Dermis microvascular lymphatic vessel endothelial cell (primary cell): ENCODE results near the gene SHTN1. TPM values are rescaled to one million over a fixed set of nuclear protein-coding genes. Genes with fewer than 3 reads are reported as not detected.
A peak's percentile ranks its signal among the peaks of the same experiment; 100 is the strongest.

ENCODE experiments used
- DNase-seq, 2 donors: peaks; one replicate each; pipeline versions ENCODE4 v3.0.0 to v3.0.0-alpha.2; 2010; ENCODE audit warnings: low read depth in 2 of 2
- total RNA-seq: library from RNA; depleted of rRNA; stranded (reverse); fragments of >200 nt; gene quantifications from 2 replicates; pipeline ENCODE4 v1.2.1, GENCODE V29; 2014

Gene SHTN1, protein sequence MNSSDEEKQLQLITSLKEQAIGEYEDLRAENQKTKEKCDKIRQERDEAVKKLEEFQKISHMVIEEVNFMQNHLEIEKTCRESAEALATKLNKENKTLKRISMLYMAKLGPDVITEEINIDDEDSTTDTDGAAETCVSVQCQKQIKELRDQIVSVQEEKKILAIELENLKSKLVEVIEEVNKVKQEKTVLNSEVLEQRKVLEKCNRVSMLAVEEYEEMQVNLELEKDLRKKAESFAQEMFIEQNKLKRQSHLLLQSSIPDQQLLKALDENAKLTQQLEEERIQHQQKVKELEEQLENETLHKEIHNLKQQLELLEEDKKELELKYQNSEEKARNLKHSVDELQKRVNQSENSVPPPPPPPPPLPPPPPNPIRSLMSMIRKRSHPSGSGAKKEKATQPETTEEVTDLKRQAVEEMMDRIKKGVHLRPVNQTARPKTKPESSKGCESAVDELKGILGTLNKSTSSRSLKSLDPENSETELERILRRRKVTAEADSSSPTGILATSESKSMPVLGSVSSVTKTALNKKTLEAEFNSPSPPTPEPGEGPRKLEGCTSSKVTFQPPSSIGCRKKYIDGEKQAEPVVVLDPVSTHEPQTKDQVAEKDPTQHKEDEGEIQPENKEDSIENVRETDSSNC
- 1.5 and 2.1 TPM in 2 replicates for total RNA-seq

DNA sequence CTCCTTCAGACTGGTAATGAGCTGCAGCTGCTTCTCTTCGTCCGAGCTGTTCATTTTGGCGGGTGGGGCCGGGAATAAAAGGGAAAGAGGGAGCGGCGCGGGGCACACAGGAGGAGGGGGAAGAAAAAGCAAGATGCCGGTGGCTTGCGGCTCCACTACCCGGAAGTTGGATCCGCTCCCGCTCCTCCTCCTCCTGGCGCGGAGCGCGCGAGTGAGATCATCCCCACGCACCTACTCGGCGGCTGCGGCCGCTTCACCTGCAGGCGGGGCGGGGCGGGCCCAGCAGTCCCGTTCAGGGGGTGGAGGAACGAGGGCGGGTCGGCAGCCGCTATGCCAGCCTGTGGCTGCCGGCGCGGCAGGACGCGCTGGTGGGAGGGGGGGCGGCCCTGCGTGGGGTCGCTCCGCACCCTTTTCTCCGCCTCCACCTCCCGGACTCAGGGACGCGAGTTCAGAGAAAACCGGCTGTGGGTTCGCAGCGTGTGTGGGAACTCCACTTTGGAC is at the start of gene SHTN1:
SHTN1 (minus strand) TSS at position 162 of the 501 bp plus-strand sequence; CDS start at position 54, 108 bp downstream.
- DNase-seq, result peak in 1 of 2 donors; percentile 64

DNA sequence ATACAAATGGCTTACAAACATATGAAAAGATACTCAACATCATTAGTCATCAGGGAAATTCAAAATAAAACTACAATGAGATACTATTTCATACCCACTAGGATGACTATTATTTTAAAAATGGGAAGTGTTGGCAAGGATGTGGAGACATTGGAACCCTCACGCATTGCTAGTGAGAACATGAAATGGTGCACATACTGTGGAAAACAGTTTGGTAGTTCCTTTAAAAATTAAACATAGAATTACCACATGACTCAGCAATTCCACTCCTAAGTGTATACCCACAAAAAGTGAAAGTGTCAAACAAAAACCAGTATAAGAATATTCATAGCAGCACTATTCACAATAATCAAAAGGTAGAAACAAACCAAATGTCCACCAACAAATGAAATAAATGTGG is 48.5 kb upstream of the SHTN1 start:
- DNase-seq, result no peak

DNA sequence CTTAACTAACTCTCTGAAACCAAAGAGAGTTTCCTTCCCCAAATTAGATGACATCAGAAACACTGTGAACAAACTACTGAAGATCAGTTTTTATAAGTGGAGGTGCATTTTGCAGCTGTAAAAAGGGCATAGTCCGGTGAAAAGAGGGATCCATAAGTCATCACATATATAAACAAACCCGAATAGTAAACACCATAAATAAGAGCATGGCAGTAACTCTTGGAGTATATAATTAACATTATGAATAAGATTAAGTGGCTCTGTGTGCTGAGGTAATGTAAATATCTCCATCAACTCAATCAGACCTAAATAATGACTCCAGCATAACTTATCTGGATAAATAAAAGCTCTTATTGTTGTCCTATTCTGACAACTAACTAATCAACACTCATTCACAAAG is 43.0 kb upstream of the SHTN1 start:
- no peak for DNase-seq

DNA sequence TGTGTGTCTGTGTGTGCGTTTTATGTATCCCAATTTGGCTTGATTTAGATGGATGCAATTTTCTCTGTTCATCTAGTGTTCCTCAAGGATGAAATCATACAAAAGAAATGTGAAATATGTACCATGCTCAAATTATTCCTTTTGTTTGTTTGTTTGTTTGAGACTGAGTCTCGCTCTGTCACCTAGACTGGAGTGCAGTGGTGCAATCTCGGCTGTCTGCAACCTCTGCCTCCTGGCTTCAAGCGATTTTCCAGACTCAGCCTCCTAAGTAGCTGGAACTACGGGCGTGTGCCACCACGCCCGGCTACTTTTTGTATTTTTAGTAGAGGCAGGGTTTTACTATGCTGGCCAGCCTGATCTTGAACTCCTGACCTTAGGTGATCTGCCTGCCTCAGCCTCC is 11.3 kb upstream of the SHTN1 start:
- DNase-seq, result no peak

GRCh38 chr10:117014835-117015234 is 9.8 kb upstream of the SHTN1 start:
- DNase-seq, result no peak

- peak; percentile 24 to 59 for DNase-seq
Observed at GRCh38 chr10:117007080-117007479, 2.1 kb upstream of the SHTN1 start.

DNA sequence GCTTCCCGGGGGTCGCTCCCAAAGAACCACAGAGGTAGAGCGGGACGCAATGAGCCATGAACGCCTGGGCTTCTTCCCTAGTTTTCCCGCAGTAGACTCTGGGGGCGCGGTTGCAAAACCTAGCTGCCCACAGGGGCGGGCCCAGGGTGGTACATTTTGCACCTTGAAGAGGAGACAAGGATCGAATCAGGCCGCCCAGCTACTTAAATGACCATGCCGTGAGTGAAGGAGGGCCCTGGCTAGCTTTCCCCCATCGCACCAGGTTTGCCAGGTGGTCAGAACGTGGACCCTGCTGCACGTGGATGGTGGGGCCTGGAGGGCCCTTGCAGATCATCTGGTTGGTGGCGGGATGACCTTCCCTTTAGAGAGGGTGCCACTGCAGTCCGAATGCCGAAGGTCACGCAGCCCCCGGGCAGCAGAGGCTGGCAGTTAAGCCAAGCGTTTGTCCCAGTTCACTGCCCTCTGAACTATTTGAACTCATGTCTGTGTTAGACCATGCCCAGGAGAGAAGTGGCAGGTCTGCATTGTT is 604 bp upstream of the SHTN1 start:
- DNase-seq, result no peak

- peak in 1 of 2 donors; percentile 47 for DNase-seq
Observed at GRCh38 chr10:117004227-117005025, 561 bp downstream of the SHTN1 start.

DNA sequence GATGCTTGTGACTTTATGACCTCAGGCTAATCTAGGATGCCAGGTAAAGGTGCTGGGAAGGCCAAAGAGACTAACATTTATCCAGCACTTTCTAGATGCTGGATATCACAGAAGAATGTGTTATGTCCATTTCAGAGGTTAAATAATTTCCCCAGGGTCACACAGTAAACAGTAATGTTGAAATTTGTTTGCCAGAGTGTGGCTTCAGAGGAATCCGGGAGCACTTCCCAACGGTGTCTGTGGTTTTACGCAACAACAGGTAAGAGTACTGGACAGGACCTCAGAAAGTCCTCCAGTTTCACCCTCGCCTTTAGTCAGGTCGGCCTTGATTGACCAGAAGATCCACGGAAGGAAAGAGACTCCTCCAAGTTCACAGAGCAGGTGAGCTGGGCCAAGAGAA is 1.7 kb downstream of the SHTN1 start:
- no peak for DNase-seq

- no peak for DNase-seq
Observed at GRCh38 chr10:117002206-117002605, 2.8 kb downstream of the SHTN1 start.

- DNase-seq, result no peak
Observed at GRCh38 chr10:117001144-117001543, 3.8 kb downstream of the SHTN1 start.

- no peak for DNase-seq
Observed at GRCh38 chr10:117000580-117000979, 4.4 kb downstream of the SHTN1 start.

DNA sequence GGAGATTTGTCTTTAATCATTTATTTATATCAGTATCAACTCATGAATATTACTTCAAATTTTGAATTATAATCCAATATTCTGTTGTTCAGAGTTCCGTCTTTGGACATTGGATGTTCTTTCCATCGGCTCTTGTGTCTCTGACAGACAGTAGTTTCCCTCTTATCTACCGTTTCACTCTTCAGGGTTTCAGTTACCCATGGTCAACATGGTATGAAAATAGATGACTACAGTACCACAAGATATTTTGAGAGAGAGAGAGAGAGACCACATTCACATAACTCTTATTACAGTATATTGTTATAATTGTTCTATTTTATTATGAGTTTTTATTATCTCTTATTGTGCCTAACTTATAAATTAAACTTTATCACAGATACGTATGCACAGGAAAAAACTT is 6.8 kb downstream of the SHTN1 start:
- no peak for DNase-seq

- no peak for DNase-seq
Observed at GRCh38 chr10:116997015-116997414, 8.0 kb downstream of the SHTN1 start.

- no peak for DNase-seq
Observed at GRCh38 chr10:116995648-116996047, 9.3 kb downstream of the SHTN1 start.

DNA sequence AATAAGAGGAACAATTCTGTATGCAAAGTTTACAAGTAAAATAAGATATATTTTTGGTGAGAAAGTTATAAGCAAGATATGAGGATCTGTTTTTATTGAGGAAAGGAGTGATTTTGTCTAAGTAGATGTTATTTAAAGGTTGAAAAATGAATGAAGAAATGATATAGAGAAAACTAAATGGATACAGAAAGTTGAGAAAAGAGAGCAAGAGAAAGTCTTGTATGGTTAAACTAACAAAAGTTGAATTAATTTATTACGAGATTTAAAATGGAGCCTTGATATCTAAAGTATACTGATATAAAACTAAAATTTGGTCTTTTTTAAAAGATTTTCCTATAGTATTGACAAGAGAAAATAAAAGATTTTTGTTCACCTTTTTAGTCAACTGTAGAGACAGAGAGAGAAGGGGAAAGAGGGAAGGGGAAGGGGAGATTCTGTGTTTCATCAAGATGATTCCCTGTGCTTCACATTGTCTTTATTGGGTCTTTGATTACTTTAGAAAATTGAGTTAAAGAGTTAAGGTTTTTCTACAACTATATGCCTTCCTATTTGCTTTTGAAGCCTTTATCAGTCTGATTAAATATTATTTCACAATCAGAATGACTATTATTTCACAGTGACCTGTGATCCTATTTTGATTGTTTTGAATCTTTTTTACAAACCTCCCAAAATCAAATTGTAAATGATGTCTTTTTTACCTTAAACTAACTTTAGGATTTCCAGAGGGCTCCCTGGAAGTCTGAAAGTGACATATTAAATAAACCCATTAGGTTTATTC is 10.7 kb downstream of the SHTN1 start:
- DNase-seq, result no peak

GRCh38 chr10:116993610-116994009 is 11.4 kb downstream of the SHTN1 start:
- no peak for DNase-seq

DNA sequence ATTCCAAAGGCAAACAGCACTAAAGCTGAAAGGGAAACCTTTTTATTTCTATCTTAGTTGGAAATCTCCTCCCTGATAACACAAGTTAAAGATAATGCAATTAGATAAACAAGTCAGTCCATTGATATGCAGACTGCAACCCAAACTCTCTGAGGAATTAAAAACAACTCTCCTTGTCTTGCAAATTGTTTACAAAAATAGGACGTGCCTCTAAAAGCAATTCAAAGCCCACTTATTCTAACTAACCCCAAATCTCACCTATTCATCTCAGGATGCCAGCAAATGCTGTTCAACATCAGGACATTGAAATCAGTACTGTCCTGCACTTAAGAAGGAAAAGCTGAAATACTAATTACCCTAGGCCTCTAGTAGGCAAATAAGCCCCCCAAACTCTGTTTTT is 12.8 kb downstream of the SHTN1 start:
- DNase-seq, result no peak

DNA sequence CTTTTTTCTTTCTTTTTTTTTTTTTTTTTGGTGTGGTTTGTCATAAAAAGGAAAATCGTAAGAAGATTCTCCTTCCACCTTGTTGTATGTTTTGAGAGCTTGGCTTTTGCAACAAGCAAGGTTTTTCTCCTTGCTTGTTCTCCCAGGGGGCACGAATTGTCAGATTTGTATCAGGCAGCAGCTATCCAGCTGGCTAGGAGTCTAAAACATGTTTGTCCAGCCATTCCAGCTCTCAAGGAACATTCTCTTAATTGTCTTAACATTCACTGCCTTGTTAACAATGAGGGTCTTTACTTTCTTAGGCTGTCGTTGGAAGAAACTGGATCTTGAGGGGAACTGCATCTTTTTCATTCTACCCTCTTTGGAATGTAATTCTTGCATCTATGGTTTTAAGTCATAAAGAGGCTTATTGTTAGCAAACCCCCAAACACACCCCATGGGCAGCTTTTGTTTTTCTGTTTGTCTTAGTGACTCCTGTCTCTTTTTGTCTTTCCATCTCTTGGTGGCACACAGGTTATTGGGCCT is 14.6 kb downstream of the SHTN1 start:
- DNase-seq, result no peak

DNA sequence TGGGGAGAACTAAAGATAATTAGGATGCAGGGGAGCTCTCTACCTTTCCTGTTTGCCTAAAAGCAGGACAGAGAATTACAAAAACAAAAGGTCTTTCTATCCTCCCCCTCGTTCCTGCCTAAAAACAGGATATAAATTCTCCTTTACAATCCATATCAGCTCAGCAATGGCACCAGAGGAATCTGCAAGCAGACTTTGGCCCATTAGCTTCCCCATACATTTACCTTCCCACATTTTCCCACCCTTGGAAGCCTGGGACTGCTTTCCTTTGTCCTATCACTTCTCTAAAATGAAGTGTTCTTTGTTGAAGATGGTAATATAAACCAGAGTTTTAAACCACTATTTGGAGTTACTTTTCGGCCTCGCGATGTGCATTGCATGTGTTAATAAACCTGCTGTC is 15.5 kb downstream of the SHTN1 start:
- no peak for DNase-seq

GRCh38 chr10:116988311-116988710 is 16.7 kb downstream of the SHTN1 start:
- no peak for DNase-seq
